Neural cell (in vitro differentiated cells): ENCODE measurements around the gene ST6GALNAC3. TPM values are rescaled to one million over a fixed set of nuclear protein-coding genes. Genes with fewer than 3 reads are reported as not detected.

ENCODE experiments used
- H2AFZ ChIP-seq: fragments of 200-600, 300-800 bp; sonication (generic), shearing (Covaris generic); 2 replicates; pipeline ENCODE4 v1.6.0; 2014; ENCODE audit warnings: low read depth, mild to moderate bottlenecking, antibody characterized with exemption, low read length, moderate library complexity
- H3F3A ChIP-seq: fragments of 200-600 bp; shearing (Covaris generic); 2 replicates; pipeline ENCODE4 v1.6.1; 2016; ENCODE audit warnings: mild to moderate bottlenecking, moderate library complexity, mixed read lengths, antibody characterized with exemption, low read length; ENCODE audit not compliant: insufficient read depth, poor library complexity, severe bottlenecking
- H3K27ac ChIP-seq: fragments of 200-600, 300-800 bp; sonication (generic), shearing (Covaris generic); 2 replicates; pipeline ENCODE4 v1.5.1; 2014; ENCODE audit warnings: mild to moderate bottlenecking, low read length, moderate library complexity
- H3K27me3 ChIP-seq: fragments of 300-800, 200-600 bp; sonication (generic), shearing (Covaris generic); 2 replicates; pipeline ENCODE4 v1.6.0; 2014; ENCODE audit warnings: mild to moderate bottlenecking, low read depth, low read length, moderate library complexity; ENCODE audit not compliant: insufficient read depth
- H3K36me3 ChIP-seq: fragments of 300-800, 200-600 bp; sonication (generic), shearing (Covaris generic); 2 replicates; pipeline ENCODE4 v1.5.1; 2014; ENCODE audit warnings: mild to moderate bottlenecking, antibody characterized with exemption, low read length, moderate library complexity; ENCODE audit not compliant: insufficient read depth
- H3K4me2 ChIP-seq: fragments of 300-800, 200-600 bp; sonication (generic), shearing (Covaris generic); 2 replicates; pipeline ENCODE4 v1.6.0; 2014; ENCODE audit warnings: mild to moderate bottlenecking, low read length
- H3K4me3 ChIP-seq: fragments of 300-800, 200-600 bp; sonication (generic), shearing (Covaris generic); 2 replicates; pipeline ENCODE4 v1.5.1; 2014; ENCODE audit warnings: mild to moderate bottlenecking, low read length, moderate library complexity
- H3K79me2 ChIP-seq: fragments of 200-600 bp; shearing (Covaris generic); replicated peaks from 2 replicates; pipeline ENCODE4 v1.6.0; 2014; ENCODE audit warnings: mild to moderate bottlenecking, low read length, moderate library complexity; ENCODE audit not compliant: insufficient read depth
- H3K9ac ChIP-seq: fragments of 300-800, 200-600 bp; sonication (generic), shearing (Covaris generic); 2 replicates; pipeline ENCODE4 v1.6.1; 2016; ENCODE audit warnings: mild to moderate bottlenecking, low read length, mixed read lengths
- H3K9me2 ChIP-seq: fragments of 200-600 bp; shearing (Covaris generic); 2 replicates; pipeline ENCODE4 v1.6.1; 2016; ENCODE audit warnings: mild to moderate bottlenecking, low read length, mixed read lengths; ENCODE audit not compliant: insufficient read depth
- H3K9me3 ChIP-seq: fragments of 200-600, 300-800 bp; sonication (generic), shearing (Covaris generic); 2 replicates; pipeline ENCODE4 v1.6.1; 2016; ENCODE audit warnings: mild to moderate bottlenecking, mixed run types, low read length, moderate library complexity, mixed read lengths
- H4K20me1 ChIP-seq: fragments of 200-600 bp; shearing (Covaris generic); 2 replicates; pipeline ENCODE4 v1.6.1; 2016; ENCODE audit warnings: mild to moderate bottlenecking, mixed run types; ENCODE audit not compliant: insufficient read depth
- CTCF ChIP-seq: fragments of 450-650 bp; IDR thresholded peaks from 2 replicates; pipeline ENCODE4 v1.5.1; 2014; ENCODE audit warnings: antibody characterized with exemption, mild to moderate bottlenecking, moderate library complexity; ENCODE audit not compliant: poor library complexity, severe bottlenecking
- EP300 ChIP-seq: fragments of 450-650 bp; conservative IDR thresholded peaks from 2 replicates; pipeline ENCODE4 v1.6.1; 2014; ENCODE audit warnings: antibody characterized with exemption, mild to moderate bottlenecking, moderate library complexity; ENCODE audit not compliant: poor library complexity, severe bottlenecking
- EZH2 ChIP-seq: fragments of 200-600, 300-800 bp; shearing (Covaris generic), sonication (generic); IDR thresholded peaks from 2 replicates; pipeline ENCODE4 v1.6.1; 2014; ENCODE audit warnings: antibody characterized with exemption, low read length, borderline replicate concordance, mild to moderate bottlenecking; ENCODE audit not compliant: insufficient read depth, poor library complexity, severe bottlenecking
- MXI1 ChIP-seq: fragments of 450-650 bp; conservative IDR thresholded peaks from 2 replicates; pipeline ENCODE4 v1.6.1; 2014; ENCODE audit warnings: antibody characterized with exemption, mild to moderate bottlenecking; ENCODE audit not compliant: poor library complexity, severe bottlenecking
- POLR2AphosphoS5 ChIP-seq: IDR thresholded peaks from 2 replicates; pipeline ENCODE4 v1.6.1; 2012
- RAD21 ChIP-seq: fragments of 450-650 bp; conservative IDR thresholded peaks from 2 replicates; pipeline ENCODE4 v1.6.1; 2014; ENCODE audit warnings: antibody characterized with exemption, mild to moderate bottlenecking, moderate library complexity
- REST ChIP-seq: IDR thresholded peaks from 2 replicates; pipeline ENCODE4 v1.6.1; 2012; ENCODE audit warnings: borderline replicate concordance
- SMC3 ChIP-seq: fragments of 450-650 bp; conservative IDR thresholded peaks from 2 replicates; pipeline ENCODE4 v1.6.1; 2014; ENCODE audit warnings: antibody characterized with exemption, mild to moderate bottlenecking, moderate library complexity; ENCODE audit not compliant: poor library complexity
- TAF1 ChIP-seq: IDR thresholded peaks from 2 replicates; pipeline ENCODE4 v1.6.1; 2012; ENCODE audit warnings: low read depth
- polyA plus RNA-seq: library from polyadenylated mRNA; depleted of rRNA; stranded (reverse); fragments of >200 nt; gene quantifications from 2 replicates; pipeline ENCODE4 v1.2.3, GENCODE V29; 2014

ST6GALNAC3 gene
- polyA plus RNA-seq, 1 donor from 2014 or later = 3.6 TPM

GRCh38 chr1:76086597-76086996 is 12.1 kb downstream of the ST6GALNAC3 start:
- no peaks in the 10 kb centered on the region for H3K79me2 ChIP-seq
- H3K4me2 ChIP-seq = no peak overlapping the region
- no peaks in the 10 kb centered on the region for H3K27me3 ChIP-seq
- no peak overlapping the region for H3K4me3 ChIP-seq
- H3K9me3 ChIP-seq = no peaks in the 10 kb centered on the region
- no peak overlapping the region for H2AFZ ChIP-seq
- no peaks in the 10 kb centered on the region for H4K20me1 ChIP-seq
- TF ChIP-seq SMC3 = no peak
- no peak overlapping the region for H3K27ac ChIP-seq
- no peak overlapping the region for H3K9ac ChIP-seq
- no peaks in the 10 kb centered on the region for H3K9me2 ChIP-seq
- H3K36me3 ChIP-seq = no peaks in the 10 kb centered on the region
- no peaks in the 10 kb centered on the region for H3F3A ChIP-seq

- H3K27ac ChIP-seq = no peak overlapping the region
- no peaks in the 10 kb centered on the region for H3K27me3 ChIP-seq
- no peaks in the 10 kb centered on the region for H3K36me3 ChIP-seq
- no peaks in the 10 kb centered on the region for H3F3A ChIP-seq
- no peaks in the 10 kb centered on the region for H4K20me1 ChIP-seq
- no peak overlapping the region for H2AFZ ChIP-seq
- H3K79me2 ChIP-seq = no peaks in the 10 kb centered on the region
- TF ChIP-seq EZH2 (no peak), MXI1 (no peak), REST (no peak), CTCF (no peak), TAF1 (no peak), SMC3 (no peak), POLR2AphosphoS5 (no peak), EP300 (no peak), RAD21 (no peak)
- no peaks in the 10 kb centered on the region for H3K9me2 ChIP-seq
- H3K4me3 ChIP-seq = no peak overlapping the region
- no peak overlapping the region for H3K9ac ChIP-seq
- H3K4me2 ChIP-seq = no peak overlapping the region
- H3K9me3 ChIP-seq = no peaks in the 10 kb centered on the region
Observed at GRCh38 chr1:76090283-76091203, 16.0 kb downstream of the ST6GALNAC3 start.
